HepG2 (cell line): Measurements from ENCODE around the gene OR51F1.

Experiments
- ASH2L ChIP-seq: fragments of 300-600, 200-600 bp; sonication (generic); IDR thresholded peaks from 2 replicates; pipeline ENCODE4 v1.7.0; 2017; ENCODE audit warnings: low read depth, mild to moderate bottlenecking, moderate library complexity, mixed read lengths, low read length; ENCODE audit not compliant: insufficient read length
- EZH2 ChIP-seq: conservative IDR thresholded peaks from 2 replicates; pipeline ENCODE4 v1.6.1; 2012; ENCODE audit warnings: mild to moderate bottlenecking, low read depth, low read length, moderate library complexity
- GATA4 ChIP-seq: sonication (generic); IDR thresholded peaks from 2 replicates; pipeline ENCODE4 v1.6.1; 2016; ENCODE audit warnings: antibody characterized with exemption, low read depth, borderline replicate concordance
- HMGXB4 ChIP-seq, 2 experiments: sonication (generic) in 1 of 2; formaldehyde crosslinking in 1 of 2; IDR thresholded peaks; 2 replicates each; pipeline versions ENCODE4 v1.4.0 to v1.6.1; 2018 to 2020; ENCODE audit warnings: missing genetic modification reagents in 2 of 2, borderline replicate concordance in 1 of 2, low read depth in 1 of 2, mild to moderate bottlenecking in 1 of 2, missing biosample characterization in 1 of 2
- IRF9 ChIP-seq: sonication (generic); formaldehyde crosslinking; IDR thresholded peaks from 2 replicates; pipeline ENCODE4 v1.8.0; 2022; ENCODE audit warnings: missing genetic modification reagents, mild to moderate bottlenecking, borderline replicate concordance
- KLF6 ChIP-seq: IDR thresholded peaks from 2 replicates; pipeline ENCODE4 v1.8.0; 2016; ENCODE audit warnings: missing biosample characterization, missing genetic modification reagents
- NFKBIZ ChIP-seq: IDR thresholded peaks from 2 replicates; pipeline ENCODE4 v1.6.1; 2018; ENCODE audit warnings: missing genetic modification reagents, missing compliant biosample characterization
- RARA ChIP-seq: IDR thresholded peaks from 2 replicates; pipeline ENCODE4 v1.6.1; 2016; ENCODE audit warnings: missing genetic modification reagents, missing compliant biosample characterization
- ZNF10 ChIP-seq: sonication (generic); formaldehyde crosslinking; IDR thresholded peaks from 2 replicates; pipeline ENCODE4 v1.4.0; 2020; ENCODE audit warnings: mild to moderate bottlenecking, low read depth, missing genetic modification reagents, borderline replicate concordance
- ZNF510 ChIP-seq: sonication (generic); formaldehyde crosslinking; IDR thresholded peaks from 2 replicates; pipeline ENCODE4 v1.4.0; 2020; ENCODE audit warnings: low read depth, mild to moderate bottlenecking, missing genetic modification reagents

- TF ChIP-seq NFKBIZ: no peak
- TF ChIP-seq HMGXB4 (CRISPR knock-in tag; IDR thresholded peaks at IDR 0.05; ENCODE audit: borderline replicate concordance in 1 of 2, low read depth in 1 of 2): no peak
- TF ChIP-seq GATA4: no peak
- no peak for TF ChIP-seq RARA (CRISPR knock-in tag)
- no peak for TF ChIP-seq KLF6
- TF ChIP-seq EZH2: no peak
- TF ChIP-seq ASH2L: no peak
- no peak for TF ChIP-seq ZNF10 (CRISPR knock-in tag)
- TF ChIP-seq IRF9 (CRISPR knock-in tag): no peak
- no peak for TF ChIP-seq ZNF510 (CRISPR knock-in tag)
These were observed at the start of gene OR51F1 for GRCh38 chr11:4769838-4770237.
